H1 (cell line): Measurements from ENCODE around the gene TMEM51. TPM values are rescaled to one million over a fixed set of nuclear protein-coding genes. Genes with fewer than 3 reads are reported as not detected.

Source experiments
- BACH1 ChIP-seq: IDR thresholded peaks from 2 replicates; pipeline ENCODE4 v1.6.1; 2012; ENCODE audit warnings: low read length, improper control_type of control experiment
- BCL11A ChIP-seq, 2 experiments: IDR thresholded peaks; one replicate each; pipeline ENCODE4 v1.6.1; 2011; ENCODE audit warnings: low read depth in 2 of 2, low read length in 2 of 2, mild to moderate bottlenecking in 2 of 2
- EZH2 ChIP-seq: fragments of 200-600 bp; sonication (generic); IDR thresholded peaks from 2 replicates; pipeline ENCODE4 v1.7.1; 2012; ENCODE audit warnings: low read depth, mild to moderate bottlenecking, moderate library complexity, low read length, inconsistent platforms; ENCODE audit not compliant: severe bottlenecking
- NANOG ChIP-seq: IDR thresholded peaks from 2 replicates; pipeline ENCODE4 v1.6.1; 2011; ENCODE audit warnings: low read length, low read depth, mild to moderate bottlenecking, inconsistent platforms; ENCODE audit not compliant: insufficient read depth, poor library complexity, severe bottlenecking
- RXRA ChIP-seq: IDR thresholded peaks from 2 replicates; pipeline ENCODE4 v1.6.1; 2011; ENCODE audit warnings: low read depth, mild to moderate bottlenecking, low read length, moderate library complexity; ENCODE audit not compliant: insufficient read depth
- SIX5 ChIP-seq: IDR thresholded peaks from 2 replicates; pipeline ENCODE4 v1.6.1; 2011; ENCODE audit warnings: mild to moderate bottlenecking, low read depth, low read length
- SP1 ChIP-seq: IDR thresholded peaks from 2 replicates; pipeline ENCODE4 v1.6.1; 2011; ENCODE audit warnings: low read depth, low read length
- SP4 ChIP-seq: IDR thresholded peaks from 2 replicates; pipeline ENCODE4 v1.6.1; 2012; ENCODE audit warnings: low read length, inconsistent platforms
- TAF1 ChIP-seq: IDR thresholded peaks from 2 replicates; pipeline ENCODE4 v1.6.1; 2011; ENCODE audit warnings: mild to moderate bottlenecking, low read depth, low read length
- polyA plus RNA-seq, 7 experiments: library from polyadenylated mRNA; depleted of rRNA in 3 of 7; stranded (reverse) in 5 of 7; unstranded in 2 of 7; fragments of >200 nt in 5 of 7; fragments of 200-250 nt in 2 of 7; gene quantifications; 1 replicate in 5 of 7; 2 replicates in 1 of 7; 4 replicates in 1 of 7; pipeline versions ENCODE4 v1.2.1 to v1.2.3, GENCODE V29; 2011 to 2013; ENCODE audit warnings: missing spikeins in 2 of 7, mixed read lengths in 2 of 7
- total RNA-seq: library from RNA; stranded (reverse); fragmentation: NEBNext Ultra II Directional; extraction: Animal tissue kit (Norgen Biotek cat#: 25700); gene quantifications from 2 replicates; pipeline ENCODE4 v1.2.1, GENCODE V29; 2021
- TF ChIP-seq, protein P1 (sequence below): fragments of 300-600 bp; sonication (generic); IDR thresholded peaks from 2 replicates; pipeline ENCODE4 v1.7.1; 2012; ENCODE audit warnings: low read length, moderate library complexity, mild to moderate bottlenecking, inconsistent platforms; ENCODE audit not compliant: insufficient replicate concordance

The TMEM51 gene
- total and polyA plus RNA-seq, 2 of the 8 experiments (the other 6 are each of a cell fraction or from before 2014, with no cell fraction given): 9.9 to 10.7 TPM

DNA sequence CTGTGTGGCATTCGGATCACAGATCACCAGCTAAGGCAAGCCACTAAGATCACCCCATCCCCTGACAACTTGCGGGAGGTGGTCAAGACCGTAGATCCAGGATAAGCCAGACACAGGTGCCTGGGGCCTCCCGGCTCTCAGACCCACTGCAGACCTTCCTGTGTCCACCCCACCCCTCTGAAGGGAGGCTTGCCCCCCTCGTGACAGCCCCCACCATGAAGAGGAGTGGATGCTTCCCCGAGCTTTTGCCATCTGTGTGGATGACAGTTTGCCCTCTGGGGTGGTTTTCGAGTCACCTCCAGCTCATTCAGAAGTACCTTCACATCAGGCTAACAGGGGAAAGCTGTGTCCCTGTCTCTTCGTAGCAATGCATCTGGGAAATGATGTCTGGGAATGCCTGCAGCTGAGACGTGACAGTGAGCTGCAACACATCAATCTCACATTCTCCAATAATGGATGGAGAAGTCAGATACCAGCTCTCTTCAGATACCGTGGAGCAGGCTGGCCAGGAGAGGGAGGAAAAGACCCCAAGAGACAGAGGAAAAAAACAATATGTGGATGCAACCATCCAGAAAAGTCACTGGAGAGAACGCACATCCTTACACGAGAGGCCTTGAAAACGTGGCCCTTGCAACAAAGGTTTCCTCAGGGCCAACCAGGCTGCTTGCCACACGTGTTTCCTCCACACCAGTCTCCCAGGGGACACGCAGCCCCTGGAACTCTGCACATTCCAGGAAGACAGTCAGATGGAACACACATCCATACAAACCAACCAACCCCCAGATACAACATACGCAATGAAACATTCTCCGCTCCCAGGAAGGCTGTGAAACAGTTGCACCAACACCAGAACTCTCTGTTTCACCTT, 73.1 kb downstream of the TMEM51 start (continued):
- TF ChIP-seq, protein P1, sequence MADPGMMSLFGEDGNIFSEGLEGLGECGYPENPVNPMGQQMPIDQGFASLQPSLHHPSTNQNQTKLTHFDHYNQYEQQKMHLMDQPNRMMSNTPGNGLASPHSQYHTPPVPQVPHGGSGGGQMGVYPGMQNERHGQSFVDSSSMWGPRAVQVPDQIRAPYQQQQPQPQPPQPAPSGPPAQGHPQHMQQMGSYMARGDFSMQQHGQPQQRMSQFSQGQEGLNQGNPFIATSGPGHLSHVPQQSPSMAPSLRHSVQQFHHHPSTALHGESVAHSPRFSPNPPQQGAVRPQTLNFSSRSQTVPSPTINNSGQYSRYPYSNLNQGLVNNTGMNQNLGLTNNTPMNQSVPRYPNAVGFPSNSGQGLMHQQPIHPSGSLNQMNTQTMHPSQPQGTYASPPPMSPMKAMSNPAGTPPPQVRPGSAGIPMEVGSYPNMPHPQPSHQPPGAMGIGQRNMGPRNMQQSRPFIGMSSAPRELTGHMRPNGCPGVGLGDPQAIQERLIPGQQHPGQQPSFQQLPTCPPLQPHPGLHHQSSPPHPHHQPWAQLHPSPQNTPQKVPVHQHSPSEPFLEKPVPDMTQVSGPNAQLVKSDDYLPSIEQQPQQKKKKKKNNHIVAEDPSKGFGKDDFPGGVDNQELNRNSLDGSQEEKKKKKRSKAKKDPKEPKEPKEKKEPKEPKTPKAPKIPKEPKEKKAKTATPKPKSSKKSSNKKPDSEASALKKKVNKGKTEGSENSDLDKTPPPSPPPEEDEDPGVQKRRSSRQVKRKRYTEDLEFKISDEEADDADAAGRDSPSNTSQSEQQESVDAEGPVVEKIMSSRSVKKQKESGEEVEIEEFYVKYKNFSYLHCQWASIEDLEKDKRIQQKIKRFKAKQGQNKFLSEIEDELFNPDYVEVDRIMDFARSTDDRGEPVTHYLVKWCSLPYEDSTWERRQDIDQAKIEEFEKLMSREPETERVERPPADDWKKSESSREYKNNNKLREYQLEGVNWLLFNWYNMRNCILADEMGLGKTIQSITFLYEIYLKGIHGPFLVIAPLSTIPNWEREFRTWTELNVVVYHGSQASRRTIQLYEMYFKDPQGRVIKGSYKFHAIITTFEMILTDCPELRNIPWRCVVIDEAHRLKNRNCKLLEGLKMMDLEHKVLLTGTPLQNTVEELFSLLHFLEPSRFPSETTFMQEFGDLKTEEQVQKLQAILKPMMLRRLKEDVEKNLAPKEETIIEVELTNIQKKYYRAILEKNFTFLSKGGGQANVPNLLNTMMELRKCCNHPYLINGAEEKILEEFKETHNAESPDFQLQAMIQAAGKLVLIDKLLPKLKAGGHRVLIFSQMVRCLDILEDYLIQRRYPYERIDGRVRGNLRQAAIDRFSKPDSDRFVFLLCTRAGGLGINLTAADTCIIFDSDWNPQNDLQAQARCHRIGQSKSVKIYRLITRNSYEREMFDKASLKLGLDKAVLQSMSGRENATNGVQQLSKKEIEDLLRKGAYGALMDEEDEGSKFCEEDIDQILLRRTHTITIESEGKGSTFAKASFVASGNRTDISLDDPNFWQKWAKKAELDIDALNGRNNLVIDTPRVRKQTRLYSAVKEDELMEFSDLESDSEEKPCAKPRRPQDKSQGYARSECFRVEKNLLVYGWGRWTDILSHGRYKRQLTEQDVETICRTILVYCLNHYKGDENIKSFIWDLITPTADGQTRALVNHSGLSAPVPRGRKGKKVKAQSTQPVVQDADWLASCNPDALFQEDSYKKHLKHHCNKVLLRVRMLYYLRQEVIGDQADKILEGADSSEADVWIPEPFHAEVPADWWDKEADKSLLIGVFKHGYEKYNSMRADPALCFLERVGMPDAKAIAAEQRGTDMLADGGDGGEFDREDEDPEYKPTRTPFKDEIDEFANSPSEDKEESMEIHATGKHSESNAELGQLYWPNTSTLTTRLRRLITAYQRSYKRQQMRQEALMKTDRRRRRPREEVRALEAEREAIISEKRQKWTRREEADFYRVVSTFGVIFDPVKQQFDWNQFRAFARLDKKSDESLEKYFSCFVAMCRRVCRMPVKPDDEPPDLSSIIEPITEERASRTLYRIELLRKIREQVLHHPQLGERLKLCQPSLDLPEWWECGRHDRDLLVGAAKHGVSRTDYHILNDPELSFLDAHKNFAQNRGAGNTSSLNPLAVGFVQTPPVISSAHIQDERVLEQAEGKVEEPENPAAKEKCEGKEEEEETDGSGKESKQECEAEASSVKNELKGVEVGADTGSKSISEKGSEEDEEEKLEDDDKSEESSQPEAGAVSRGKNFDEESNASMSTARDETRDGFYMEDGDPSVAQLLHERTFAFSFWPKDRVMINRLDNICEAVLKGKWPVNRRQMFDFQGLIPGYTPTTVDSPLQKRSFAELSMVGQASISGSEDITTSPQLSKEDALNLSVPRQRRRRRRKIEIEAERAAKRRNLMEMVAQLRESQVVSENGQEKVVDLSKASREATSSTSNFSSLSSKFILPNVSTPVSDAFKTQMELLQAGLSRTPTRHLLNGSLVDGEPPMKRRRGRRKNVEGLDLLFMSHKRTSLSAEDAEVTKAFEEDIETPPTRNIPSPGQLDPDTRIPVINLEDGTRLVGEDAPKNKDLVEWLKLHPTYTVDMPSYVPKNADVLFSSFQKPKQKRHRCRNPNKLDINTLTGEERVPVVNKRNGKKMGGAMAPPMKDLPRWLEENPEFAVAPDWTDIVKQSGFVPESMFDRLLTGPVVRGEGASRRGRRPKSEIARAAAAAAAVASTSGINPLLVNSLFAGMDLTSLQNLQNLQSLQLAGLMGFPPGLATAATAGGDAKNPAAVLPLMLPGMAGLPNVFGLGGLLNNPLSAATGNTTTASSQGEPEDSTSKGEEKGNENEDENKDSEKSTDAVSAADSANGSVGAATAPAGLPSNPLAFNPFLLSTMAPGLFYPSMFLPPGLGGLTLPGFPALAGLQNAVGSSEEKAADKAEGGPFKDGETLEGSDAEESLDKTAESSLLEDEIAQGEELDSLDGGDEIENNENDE: no peak
- TF ChIP-seq RXRA: no peak
- no peak for TF ChIP-seq TAF1
- TF ChIP-seq EZH2: no peak
- TF ChIP-seq BCL11A (IDR thresholded peaks at IDR 0.05; ENCODE audit: low read depth in 2 of 2, low read length in 2 of 2): no peak
- no peak for TF ChIP-seq SP1
- TF ChIP-seq NANOG: no peak
- no peak for TF ChIP-seq BACH1
- TF ChIP-seq SIX5: no peak
- no peak for TF ChIP-seq SP4
